Activated CD8-positive, alpha-beta memory T cell treated with anti-CD3 and anti-CD28 coated beads for 4 hours (primary cell): ENCODE results near the gene CEBPG.

Experiments
- DNase-seq, 2 donors: peaks; one replicate each; pipeline ENCODE4 v3.0.0-alpha.2; 2020; ENCODE audit warnings: low read depth in 2 of 2

The CEBPG gene

GRCh38 chr19:33405553-33406461, 32.3 kb downstream of the CEBPG start:
- DNase-seq = no peak

GRCh38 chr19:33406521-33407139, 33.1 kb downstream of the CEBPG start:
- peak; percentile 30 to 50 for DNase-seq

- DNase-seq = no peak
These were observed 33.6 kb downstream of the CEBPG start for GRCh38 chr19:33407140-33407551.

GRCh38 chr19:33407716-33408115, 34.2 kb downstream of the CEBPG start:
- DNase-seq = no peak

- no peak for DNase-seq
These were observed 34.6 kb downstream of the CEBPG start for GRCh38 chr19:33408116-33408515.

GRCh38 chr19:33408538-33409434, 35.3 kb downstream of the CEBPG start:
- DNase-seq = no peak

- DNase-seq = no peak
These were observed 36.6 kb downstream of the CEBPG start for GRCh38 chr19:33409906-33410685.

- DNase-seq = no peak
These were observed 37.4 kb downstream of the CEBPG start for GRCh38 chr19:33410915-33411401.

GRCh38 chr19:33411621-33412180, 38.2 kb downstream of the CEBPG start:
- no peak for DNase-seq

GRCh38 chr19:33412601-33413425, 39.3 kb downstream of the CEBPG start:
- no peak for DNase-seq

- no peak for DNase-seq
These were observed 39.9 kb downstream of the CEBPG start for GRCh38 chr19:33413426-33413725.

- DNase-seq = no peak
These were observed 40.6 kb downstream of the CEBPG start for GRCh38 chr19:33413868-33414666.

GRCh38 chr19:33414667-33415605, 41.4 kb downstream of the CEBPG start:
- no peak for DNase-seq

- peak; percentile 30 to 47 for DNase-seq
These were observed 43.1 kb downstream of the CEBPG start for GRCh38 chr19:33416307-33417215.

GRCh38 chr19:33417751-33418150, 44.2 kb downstream of the CEBPG start:
- DNase-seq = no peak

GRCh38 chr19:33418461-33418860, 45.0 kb downstream of the CEBPG start:
- DNase-seq = no peak
